22Rv1 (cell line): ENCODE measurements around the gene PPM1J.

Experiments
- CTCF ChIP-seq: fragments of 450-650 bp; IDR thresholded peaks from 2 replicates; pipeline ENCODE4 v1.5.1; 2017; ENCODE audit warnings: mild to moderate bottlenecking
- ZFX ChIP-seq: fragments of 450-650 bp; IDR thresholded peaks from 2 replicates; pipeline ENCODE4 v1.6.1; 2017; ENCODE audit warnings: antibody characterized with exemption, borderline replicate concordance

GRCh38 chr1:112699425-112700144 lies 15.5 kb downstream of the PPM1J start:
- no peak for TF ChIP-seq CTCF
- TF ChIP-seq ZFX, result no peak
